SK-N-SH treated with all-trans-retinoic acid at 6 μM for 48 hours (cell line): ENCODE data around the gene KHDRBS2.

ENCODE experiments used
- ARNTL ChIP-seq: fragments of 450-650 bp; formaldehyde crosslinking; IDR thresholded peaks from 2 replicates; pipeline ENCODE4 v1.5.0; 2020; ENCODE audit warnings: low read depth, mild to moderate bottlenecking, moderate library complexity, borderline replicate concordance
- PPARA ChIP-seq: fragments of 250-450 bp; sonication (Bioruptor Pico); IDR thresholded peaks from 2 replicates; pipeline ENCODE4 v1.5.0; 2020; ENCODE audit warnings: mild to moderate bottlenecking, borderline replicate concordance
- ZFP3 ChIP-seq: fragments of 250-450 bp; sonication (Bioruptor Pico); IDR thresholded peaks from 2 replicates; pipeline ENCODE4 v1.5.0; 2020; ENCODE audit warnings: mild to moderate bottlenecking, moderate library complexity
- TF ChIP-seq, protein P1 (sequence below): fragments of 250-450 bp; sonication (Bioruptor Pico); IDR thresholded peaks from 2 replicates; pipeline ENCODE4 v1.5.0; 2020; ENCODE audit warnings: mild to moderate bottlenecking, moderate library complexity

DNA sequence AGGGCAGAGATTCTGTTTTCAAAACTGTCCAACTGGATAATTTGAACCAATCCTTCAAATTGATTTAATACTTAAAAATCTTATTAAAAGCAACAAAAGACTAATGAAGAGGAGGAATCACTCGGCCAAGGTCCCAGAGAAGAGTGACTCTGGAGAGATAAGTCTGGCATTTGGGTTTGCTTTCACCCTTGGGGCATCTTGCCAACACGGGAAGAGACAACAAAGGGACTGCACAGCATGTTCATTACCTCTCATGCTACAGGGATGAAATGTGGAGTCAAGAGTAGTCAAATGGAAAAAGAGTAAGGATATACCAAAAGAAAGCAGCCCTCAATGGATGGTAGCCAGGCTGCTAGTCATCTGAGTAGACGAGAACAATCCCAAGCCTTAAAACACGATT is 68.2 kb downstream of the KHDRBS2 start:
- TF ChIP-seq ARNTL (CRISPR knock-in tag) = no peak
- TF ChIP-seq, protein P1, sequence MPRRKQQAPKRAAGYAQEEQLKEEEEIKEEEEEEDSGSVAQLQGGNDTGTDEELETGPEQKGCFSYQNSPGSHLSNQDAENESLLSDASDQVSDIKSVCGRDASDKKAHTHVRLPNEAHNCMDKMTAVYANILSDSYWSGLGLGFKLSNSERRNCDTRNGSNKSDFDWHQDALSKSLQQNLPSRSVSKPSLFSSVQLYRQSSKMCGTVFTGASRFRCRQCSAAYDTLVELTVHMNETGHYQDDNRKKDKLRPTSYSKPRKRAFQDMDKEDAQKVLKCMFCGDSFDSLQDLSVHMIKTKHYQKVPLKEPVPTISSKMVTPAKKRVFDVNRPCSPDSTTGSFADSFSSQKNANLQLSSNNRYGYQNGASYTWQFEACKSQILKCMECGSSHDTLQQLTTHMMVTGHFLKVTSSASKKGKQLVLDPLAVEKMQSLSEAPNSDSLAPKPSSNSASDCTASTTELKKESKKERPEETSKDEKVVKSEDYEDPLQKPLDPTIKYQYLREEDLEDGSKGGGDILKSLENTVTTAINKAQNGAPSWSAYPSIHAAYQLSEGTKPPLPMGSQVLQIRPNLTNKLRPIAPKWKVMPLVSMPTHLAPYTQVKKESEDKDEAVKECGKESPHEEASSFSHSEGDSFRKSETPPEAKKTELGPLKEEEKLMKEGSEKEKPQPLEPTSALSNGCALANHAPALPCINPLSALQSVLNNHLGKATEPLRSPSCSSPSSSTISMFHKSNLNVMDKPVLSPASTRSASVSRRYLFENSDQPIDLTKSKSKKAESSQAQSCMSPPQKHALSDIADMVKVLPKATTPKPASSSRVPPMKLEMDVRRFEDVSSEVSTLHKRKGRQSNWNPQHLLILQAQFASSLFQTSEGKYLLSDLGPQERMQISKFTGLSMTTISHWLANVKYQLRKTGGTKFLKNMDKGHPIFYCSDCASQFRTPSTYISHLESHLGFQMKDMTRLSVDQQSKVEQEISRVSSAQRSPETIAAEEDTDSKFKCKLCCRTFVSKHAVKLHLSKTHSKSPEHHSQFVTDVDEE = no peak
- no peak for TF ChIP-seq PPARA (CRISPR knock-in tag)
- TF ChIP-seq ZFP3 = no peak
